HepG2 (cell line): ENCODE data around the gene PPP2R2C. TPM values are rescaled to one million over a fixed set of nuclear protein-coding genes. Genes with fewer than 3 reads are reported as not detected.
A peak's percentile ranks its signal among the peaks of the same experiment; 100 is the strongest.

Experiments used
- CBX2 ChIP-seq, 2 experiments: fragments of 200-600 bp in 1 of 2; sonication (generic); formaldehyde crosslinking in 1 of 2; IDR thresholded peaks; 2 replicates each; pipeline versions ENCODE4 v1.7.0 to v1.8.1; 2018 to 2022; ENCODE audit warnings: low read depth in 2 of 2, low read length in 1 of 2, mild to moderate bottlenecking in 1 of 2, missing genetic modification reagents in 1 of 2
- ERF ChIP-seq: IDR thresholded peaks from 2 replicates; pipeline ENCODE4 v1.6.1; 2018; ENCODE audit warnings: missing biosample characterization, missing genetic modification reagents
- KLF12 ChIP-seq: sonication (generic); formaldehyde crosslinking; IDR thresholded peaks from 2 replicates; pipeline ENCODE4 v1.4.0; 2020; ENCODE audit warnings: missing genetic modification reagents, borderline replicate concordance
- MBNL3 ChIP-seq: fragments of 250-450 bp; sonication (Bioruptor Pico); conservative IDR thresholded peaks from 2 replicates; pipeline ENCODE4 v1.8.0; 2022; ENCODE audit warnings: mild to moderate bottlenecking, inconsistent platforms
- PAWR ChIP-seq: sonication (generic); formaldehyde crosslinking; IDR thresholded peaks from 2 replicates; pipeline ENCODE4 v1.4.0; 2020; ENCODE audit warnings: missing genetic modification reagents, mild to moderate bottlenecking, borderline replicate concordance
- RFX1 ChIP-seq: fragments of 450-650 bp; IDR thresholded peaks from 2 replicates; pipeline ENCODE4 v1.6.1; 2017
- SNRNP70 ChIP-seq: fragments of 200-400 bp; formaldehyde crosslinking; IDR thresholded peaks from 2 replicates; pipeline ENCODE4 v1.6.1; 2017; ENCODE audit warnings: mild to moderate bottlenecking, low read depth, low read length, moderate library complexity
- SRSF4 ChIP-seq: fragments of 200-400 bp; formaldehyde crosslinking; IDR thresholded peaks from one replicate; pipeline ENCODE4 v1.6.1; 2018; ENCODE audit warnings: mild to moderate bottlenecking, low read depth, low read length, moderate library complexity; ENCODE audit not compliant: poor library complexity, severe bottlenecking
- TCF12 ChIP-seq, 2 experiments: fragments of 450-650 bp in 1 of 2; sonication (generic) in 1 of 2; formaldehyde crosslinking in 1 of 2; IDR thresholded peaks; 2 replicates each; pipeline versions ENCODE4 v1.6.1 to v1.8.0; 2017 to 2022; ENCODE audit warnings: antibody characterized with exemption in 1 of 2, mild to moderate bottlenecking in 1 of 2, missing genetic modification reagents in 1 of 2, moderate library complexity in 1 of 2
- TOPORS ChIP-seq: sonication (generic); formaldehyde crosslinking; IDR thresholded peaks from 2 replicates; pipeline ENCODE4 v1.8.0; 2023; ENCODE audit warnings: mild to moderate bottlenecking, missing genetic modification reagents
- ZFP37 ChIP-seq: sonication (generic); formaldehyde crosslinking; IDR thresholded peaks from 2 replicates; pipeline ENCODE4 v1.4.0; 2020; ENCODE audit warnings: missing genetic modification reagents, borderline replicate concordance
- ZFY ChIP-seq: sonication (generic); formaldehyde crosslinking; IDR thresholded peaks from 2 replicates; pipeline ENCODE4 v1.4.0; 2020; ENCODE audit warnings: missing genetic modification reagents
- ZNF136 ChIP-seq: sonication (generic); formaldehyde crosslinking; IDR thresholded peaks from 2 replicates; pipeline ENCODE4 v1.8.1; 2022; ENCODE audit warnings: low read depth, mild to moderate bottlenecking, moderate library complexity, missing genetic modification reagents
- ZNF260 ChIP-seq: sonication (generic); formaldehyde crosslinking; IDR thresholded peaks from 2 replicates; pipeline ENCODE4 v1.4.0; 2020; ENCODE audit warnings: missing genetic modification reagents, low read depth, mild to moderate bottlenecking, borderline replicate concordance
- ZNF264 ChIP-seq: sonication (generic); formaldehyde crosslinking; IDR thresholded peaks from 2 replicates; pipeline ENCODE4 v1.4.0; 2020; ENCODE audit warnings: missing genetic modification reagents
- ZNF431 ChIP-seq: sonication (generic); formaldehyde crosslinking; IDR thresholded peaks from 2 replicates; pipeline ENCODE4 v1.9.0; 2022; ENCODE audit warnings: missing genetic modification reagents, low read depth, mild to moderate bottlenecking, borderline replicate concordance
- ZNF446 ChIP-seq: sonication (generic); formaldehyde crosslinking; IDR thresholded peaks from 2 replicates; pipeline ENCODE4 v1.5.0; 2020; ENCODE audit warnings: mild to moderate bottlenecking, missing genetic modification reagents
- ZNF530 ChIP-seq: sonication (generic); formaldehyde crosslinking; IDR thresholded peaks from 2 replicates; pipeline ENCODE4 v1.5.0; 2020; ENCODE audit warnings: low read depth, mild to moderate bottlenecking, missing genetic modification reagents
- ZNF572 ChIP-seq: sonication (generic); formaldehyde crosslinking; IDR thresholded peaks from 2 replicates; pipeline ENCODE4 v1.5.1; 2020; ENCODE audit warnings: mild to moderate bottlenecking, missing genetic modification reagents
- ZNF614 ChIP-seq: IDR thresholded peaks from 2 replicates; pipeline ENCODE4 v1.6.1; 2018; ENCODE audit warnings: missing biosample characterization, missing genetic modification reagents, inconsistent platforms, borderline replicate concordance
- ZNF709 ChIP-seq: sonication (generic); formaldehyde crosslinking; IDR thresholded peaks from 2 replicates; pipeline ENCODE4 v1.5.0; 2020; ENCODE audit warnings: mild to moderate bottlenecking, missing genetic modification reagents
- ZNF724P ChIP-seq: sonication (generic); formaldehyde crosslinking; IDR thresholded peaks from 2 replicates; pipeline ENCODE4 v1.8.0; 2022; ENCODE audit warnings: missing genetic modification reagents, borderline replicate concordance
- ZNF749 ChIP-seq: sonication (generic); formaldehyde crosslinking; IDR thresholded peaks from 2 replicates; pipeline ENCODE4 v1.8.0; 2022; ENCODE audit warnings: mild to moderate bottlenecking, missing genetic modification reagents, moderate library complexity, borderline replicate concordance
- ZNF75D ChIP-seq: sonication (generic); formaldehyde crosslinking; IDR thresholded peaks from 2 replicates; pipeline ENCODE4 v1.8.1; 2023; ENCODE audit warnings: missing genetic modification reagents, mild to moderate bottlenecking, borderline replicate concordance
- ZNF83 ChIP-seq: sonication (generic); formaldehyde crosslinking; IDR thresholded peaks from 2 replicates; pipeline ENCODE4 v1.4.0; 2020; ENCODE audit warnings: missing genetic modification reagents, mild to moderate bottlenecking, borderline replicate concordance
- ZNF879 ChIP-seq: sonication (generic); formaldehyde crosslinking; IDR thresholded peaks from 2 replicates; pipeline ENCODE4 v1.8.1; 2023; ENCODE audit warnings: missing genetic modification reagents
- ZSCAN25 ChIP-seq: sonication (generic); formaldehyde crosslinking; IDR thresholded peaks from 2 replicates; pipeline ENCODE4 v1.8.0; 2022; ENCODE audit warnings: mild to moderate bottlenecking, missing genetic modification reagents
- polyA plus RNA-seq, 8 experiments: library from polyadenylated mRNA; depleted of rRNA in 3 of 8; stranded (reverse) in 7 of 8; unstranded in 1 of 8; fragments of >200 nt; fragmentation: Illumina TruSeq in 4 of 8; extraction: Trizol in 4 of 8; gene quantifications; 2 replicates each; pipeline versions ENCODE4 v1.2.1 to v1.2.3, GENCODE V29; 2011 to 2016; ENCODE audit warnings: low read depth in 4 of 8, missing spikeins in 1 of 8, mixed read lengths in 1 of 8; ENCODE audit not compliant: insufficient read depth in 1 of 8
- total RNA-seq, 5 experiments: library from RNA; depleted of rRNA; stranded (reverse); fragments of >200 nt; fragmentation: Illumina TruSeq; extraction: Trizol; gene quantifications; 2 replicates each; pipeline ENCODE4 v1.2.3, GENCODE V29; 2016; ENCODE audit warnings: low read depth in 1 of 5
- TF ChIP-seq, protein P1 (sequence below): sonication (generic); formaldehyde crosslinking; IDR thresholded peaks from 2 replicates; pipeline ENCODE4 v1.4.0; 2020; ENCODE audit warnings: missing genetic modification reagents

The PPP2R2C gene
- total and polyA plus RNA-seq, 2 of the 13 experiments (the other 11 are each of a cell fraction or from before 2014, with no cell fraction given), result 0.60 to 8.6 TPM

DNA sequence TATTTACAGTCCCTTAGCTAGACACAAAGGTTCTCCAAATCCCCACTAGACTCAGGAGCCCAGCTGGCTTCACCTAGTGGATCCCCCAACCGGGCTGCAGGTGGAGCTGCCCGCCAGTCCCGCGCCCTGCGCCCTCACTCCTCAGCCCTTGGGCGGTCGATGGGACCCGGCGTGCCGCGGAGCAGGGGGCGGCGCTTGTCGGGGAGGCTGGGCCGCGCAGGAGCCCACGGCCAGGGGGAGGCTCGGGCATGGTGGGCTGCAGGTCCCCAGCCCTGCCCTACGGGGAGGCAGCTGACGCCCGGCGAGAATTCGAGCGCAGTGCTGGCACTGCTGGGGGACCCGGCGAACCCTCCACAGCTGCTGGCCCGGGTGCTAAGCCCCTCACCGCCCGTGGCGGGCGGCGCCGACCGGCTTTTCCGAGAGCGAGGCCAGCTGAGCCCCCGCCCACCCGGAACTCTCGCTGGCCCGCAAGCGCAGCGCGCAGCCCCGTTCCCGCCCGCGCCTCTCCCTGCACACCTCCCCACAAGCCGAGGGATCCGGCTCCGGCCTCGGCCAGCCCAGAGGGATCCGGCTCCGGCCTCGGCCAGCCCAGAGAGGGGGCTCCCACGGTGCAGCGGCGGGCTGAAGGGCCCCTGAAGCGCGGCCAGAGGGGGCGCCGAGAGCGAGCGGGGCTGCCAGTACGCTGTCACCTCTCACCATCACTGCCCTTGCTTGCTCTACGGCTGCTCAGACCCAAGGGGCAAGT is 163.3 kb downstream of the PPP2R2C start (continued):
- TF ChIP-seq ZNF83 (CRISPR knock-in tag) (no peak), ZNF446 (no peak), ZNF530 (CRISPR knock-in tag) (no peak), ZNF724P (CRISPR knock-in tag) (no peak), ZNF879 (0 out of 2 replicates have a peak, but pooled peaks have one; percentile 20), ZNF614 (CRISPR knock-in tag) (no peak), ZFY (peak; percentile 73; the same call in 1 of the 2 replicates), ZNF75D (CRISPR knock-in tag) (no peak), TCF12 (IDR thresholded peaks at IDR 0.05) (no peak), TCF12 (CRISPR knock-in tag; IDR thresholded peaks at IDR 0.05) (no peak), PAWR (CRISPR knock-in tag) (no peak), SRSF4 (no peak), ERF (peak; percentile 76; the same call in 1 of the 2 replicates), TOPORS (CRISPR knock-in tag) (peak; percentile 66; the same call in 1 of the 2 replicates), RFX1 (no peak), CBX2 (IDR thresholded peaks at IDR 0.05; ENCODE audit: low read depth, low read length) (no peak), CBX2 (CRISPR knock-in tag; IDR thresholded peaks at IDR 0.05; ENCODE audit: low read depth) (no peak), SNRNP70 (no peak), MBNL3 (no peak), ZSCAN25 (peak; percentile 89), ZNF749 (CRISPR knock-in tag) (no peak), ZNF709 (CRISPR knock-in tag) (no peak), ZNF572 (no peak), ZNF136 (CRISPR knock-in tag) (0 out of 2 replicates have a peak, but pooled peaks have one; percentile 55), KLF12 (CRISPR knock-in tag) (peak; percentile 46; the same call in 1 of the 2 replicates), ZNF260 (CRISPR knock-in tag) (no peak), ZNF264 (CRISPR knock-in tag) (peak; percentile 36), ZFP37 (no peak), ZNF431 (peak; percentile 54; the same call in 1 of the 2 replicates)
- TF ChIP-seq, protein P1, sequence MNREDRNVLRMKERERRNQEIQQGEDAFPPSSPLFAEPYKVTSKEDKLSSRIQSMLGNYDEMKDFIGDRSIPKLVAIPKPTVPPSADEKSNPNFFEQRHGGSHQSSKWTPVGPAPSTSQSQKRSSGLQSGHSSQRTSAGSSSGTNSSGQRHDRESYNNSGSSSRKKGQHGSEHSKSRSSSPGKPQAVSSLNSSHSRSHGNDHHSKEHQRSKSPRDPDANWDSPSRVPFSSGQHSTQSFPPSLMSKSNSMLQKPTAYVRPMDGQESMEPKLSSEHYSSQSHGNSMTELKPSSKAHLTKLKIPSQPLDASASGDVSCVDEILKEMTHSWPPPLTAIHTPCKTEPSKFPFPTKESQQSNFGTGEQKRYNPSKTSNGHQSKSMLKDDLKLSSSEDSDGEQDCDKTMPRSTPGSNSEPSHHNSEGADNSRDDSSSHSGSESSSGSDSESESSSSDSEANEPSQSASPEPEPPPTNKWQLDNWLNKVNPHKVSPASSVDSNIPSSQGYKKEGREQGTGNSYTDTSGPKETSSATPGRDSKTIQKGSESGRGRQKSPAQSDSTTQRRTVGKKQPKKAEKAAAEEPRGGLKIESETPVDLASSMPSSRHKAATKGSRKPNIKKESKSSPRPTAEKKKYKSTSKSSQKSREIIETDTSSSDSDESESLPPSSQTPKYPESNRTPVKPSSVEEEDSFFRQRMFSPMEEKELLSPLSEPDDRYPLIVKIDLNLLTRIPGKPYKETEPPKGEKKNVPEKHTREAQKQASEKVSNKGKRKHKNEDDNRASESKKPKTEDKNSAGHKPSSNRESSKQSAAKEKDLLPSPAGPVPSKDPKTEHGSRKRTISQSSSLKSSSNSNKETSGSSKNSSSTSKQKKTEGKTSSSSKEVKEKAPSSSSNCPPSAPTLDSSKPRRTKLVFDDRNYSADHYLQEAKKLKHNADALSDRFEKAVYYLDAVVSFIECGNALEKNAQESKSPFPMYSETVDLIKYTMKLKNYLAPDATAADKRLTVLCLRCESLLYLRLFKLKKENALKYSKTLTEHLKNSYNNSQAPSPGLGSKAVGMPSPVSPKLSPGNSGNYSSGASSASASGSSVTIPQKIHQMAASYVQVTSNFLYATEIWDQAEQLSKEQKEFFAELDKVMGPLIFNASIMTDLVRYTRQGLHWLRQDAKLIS, result no peak
